ENCODE results near the gene CAMK2A.

GRCh38 chr5:150202501-150202900 is 87.1 kb downstream of the CAMK2A start:
- TF ChIP-seq CTCF (conservative IDR thresholded peaks at IDR 0.05; ENCODE audit: low read length) (no peak), EZH2phosphoT487 (IDR thresholded peaks at IDR 0.05; ENCODE audit: borderline replicate concordance, low read depth, low read length) (no peak)
